HCT116 (cell line): ENCODE measurements around the gene OST4. TPM values are rescaled to one million over a fixed set of nuclear protein-coding genes. Genes with fewer than 3 reads are reported as not detected.
A peak's percentile ranks its signal among the peaks of the same experiment; 100 is the strongest.

Experiments used
- ATAC-seq: fragments of 200-7000 bp; cut with Tn5 transposase; 2 replicates; pipeline ENCODE4 v1.9.1; 2020; ENCODE audit warnings: mild to moderate bottlenecking, moderate library complexity
- BruUV-seq: library from RNA; stranded (reverse); fragments of 400-500 nt; replicated peaks from 2 replicates; lab custom pipeline; 2021; lab: Mats Ljungman, UMichigan
- CTCF ChIA-PET: fragments of 300-600 bp; sonication (Branson Sonifier 250); formaldehyde crosslinking; loops from one replicate; lab custom pipeline; 2021; ENCODE audit warnings: antibody characterized with exemption; lab: Charles Lee
- POLR2A ChIA-PET: fragments of 300-600, 350-600 bp; sonication (Branson Sonifier 250); formaldehyde crosslinking; loops from one replicate; lab custom pipeline; 2021; ENCODE audit warnings: antibody characterized with exemption; lab: Charles Lee
- RAD21 ChIA-PET, 2 experiments: fragments of 300-600 bp; sonication (Branson Sonifier 250); formaldehyde crosslinking; loops; one replicate each; lab custom pipeline; 2023; ENCODE audit warnings: low total read pairs in 2 of 2; ENCODE audit not compliant: uncharacterized antibody in 2 of 2, unreplicated experiment in 2 of 2, low non-redundant PET in 1 of 2; lab: Charles Lee
- DNase-seq: peaks from one replicate; pipeline ENCODE4 v3.0.0-alpha.2; 2010; ENCODE audit warnings: low read depth, low spot score
- H2AFZ ChIP-seq: fragments of 200-600 bp; shearing (Covaris generic), sonication (generic); 2 replicates; pipeline ENCODE4 v1.6.1; 2017; ENCODE audit warnings: low read depth, mixed run types, mixed read lengths, antibody characterized with exemption, low read length; ENCODE audit not compliant: poor library complexity, severe bottlenecking
- H3K27ac ChIP-seq: 2 replicates; pipeline ENCODE4 v1.5.1; 2012; ENCODE audit warnings: low read depth, low read length
- H3K27me3 ChIP-seq: fragments of 200-600 bp; sonication (generic); 2 replicates; pipeline ENCODE4 v1.6.1; 2016; ENCODE audit warnings: mixed run types, low read length, mixed read lengths; ENCODE audit not compliant: insufficient read depth
- H3K36me3 ChIP-seq, 2 experiments: fragments of 200-500 bp in 1 of 2; fragments of 200-600 bp in 1 of 2; sonication (Bioruptor generic) in 1 of 2; sonication (generic) in 1 of 2; 2 replicates each; pipeline versions ENCODE4 v1.5.1 to v1.6.1; 2014 to 2016; ENCODE audit warnings: low read length in 2 of 2, inconsistent platforms in 1 of 2, mixed read lengths in 1 of 2, mixed run types in 1 of 2; ENCODE audit not compliant: insufficient read depth in 2 of 2, control insufficient read depth in 1 of 2
- H3K4me1 ChIP-seq, 2 experiments: fragments of 200-600 bp in 1 of 2; sonication (generic) in 1 of 2; 2 replicates each; pipeline versions ENCODE4 v1.5.1 to v1.6.1; 2012 to 2017; ENCODE audit warnings: low read length in 2 of 2, inconsistent platforms in 1 of 2, mild to moderate bottlenecking in 1 of 2, mixed read lengths in 1 of 2, mixed run types in 1 of 2, moderate library complexity in 1 of 2; ENCODE audit not compliant: insufficient read depth in 2 of 2, control insufficient read depth in 1 of 2
- H3K4me2 ChIP-seq: fragments of 200-600 bp; sonication (generic); 2 replicates; pipeline ENCODE4 v1.6.1; 2017; ENCODE audit warnings: mixed run types, low read length, mixed read lengths
- H3K4me3 ChIP-seq, 2 experiments: fragments of 200-600 bp in 1 of 2; sonication (generic) in 1 of 2; replicated peaks in 1 of 2; 2 replicates each; pipeline ENCODE4 v1.5.1; 2011 to 2016; ENCODE audit warnings: low read length in 2 of 2, control low read depth in 1 of 2, low read depth in 1 of 2, mild to moderate bottlenecking in 1 of 2, mixed read lengths in 1 of 2, mixed run types in 1 of 2
- H3K79me2 ChIP-seq: fragments of 200-600 bp; sonication (generic); 2 replicates; pipeline ENCODE4 v1.6.1; 2017; ENCODE audit warnings: mild to moderate bottlenecking, mixed run types, low read length, moderate library complexity, mixed read lengths; ENCODE audit not compliant: insufficient read depth
- H3K9ac ChIP-seq: fragments of 200-600 bp; sonication (generic); 2 replicates; pipeline ENCODE4 v1.6.1; 2016; ENCODE audit warnings: low read length, mixed read lengths
- H3K9me2 ChIP-seq: fragments of 200-600 bp; sonication (generic), shearing (Covaris generic); 2 replicates; pipeline ENCODE4 v1.6.1; 2017; ENCODE audit warnings: mixed run types, mild to moderate bottlenecking, moderate library complexity; ENCODE audit not compliant: insufficient read depth
- H3K9me3 ChIP-seq, 2 experiments: fragments of 200-500 bp in 1 of 2; fragments of 200-600 bp in 1 of 2; sonication (Bioruptor generic) in 1 of 2; sonication (generic) in 1 of 2; 2 replicates each; pipeline ENCODE4 v1.6.1; 2014 to 2017; ENCODE audit warnings: low read length in 2 of 2, mixed read lengths in 2 of 2, inconsistent platforms in 1 of 2, low read depth in 1 of 2, mild to moderate bottlenecking in 1 of 2, mixed run types in 1 of 2, moderate library complexity in 1 of 2; ENCODE audit not compliant: control insufficient read depth in 1 of 2, insufficient read depth in 1 of 2
- H4K20me1 ChIP-seq: fragments of 200-600 bp; sonication (generic), shearing (Covaris generic); 2 replicates; pipeline ENCODE4 v1.6.1; 2017; ENCODE audit warnings: mixed run types, mild to moderate bottlenecking, moderate library complexity; ENCODE audit not compliant: insufficient read depth
- CBX3 ChIP-seq: IDR thresholded peaks from 2 replicates; pipeline ENCODE4 v1.6.1; 2012; ENCODE audit warnings: low read depth
- CEBPB ChIP-seq: IDR thresholded peaks from 2 replicates; pipeline ENCODE4 v1.6.1; 2012; ENCODE audit warnings: low read depth
- EGR1 ChIP-seq: IDR thresholded peaks from 2 replicates; pipeline ENCODE4 v1.6.1; 2012; ENCODE audit warnings: low read depth
- ELF1 ChIP-seq: IDR thresholded peaks from 2 replicates; pipeline ENCODE4 v1.6.1; 2012; ENCODE audit warnings: low read depth, borderline replicate concordance
- EZH2 ChIP-seq: fragments of 200-600 bp; sonication (generic); IDR thresholded peaks from 2 replicates; pipeline ENCODE4 v1.6.1; 2017; ENCODE audit warnings: antibody characterized with exemption, mixed run types
- EZH2phosphoT487 ChIP-seq: fragments of 200-600 bp; IDR thresholded peaks from 2 replicates; pipeline ENCODE4 v1.6.1; 2018; ENCODE audit warnings: antibody characterized with exemption, borderline replicate concordance
- JUND ChIP-seq: IDR thresholded peaks from 2 replicates; pipeline ENCODE4 v1.6.1; 2012
- POLR2A ChIP-seq: IDR thresholded peaks from 2 replicates; pipeline ENCODE4 v1.7.0; 2011; ENCODE audit warnings: borderline replicate concordance; ENCODE audit not compliant: insufficient read depth, insufficient read length; ENCODE audit errors: extremely low read depth
- POLR2AphosphoS5 ChIP-seq: IDR thresholded peaks from 2 replicates; pipeline ENCODE4 v1.6.1; 2011; ENCODE audit warnings: mild to moderate bottlenecking, low read depth, low read length, moderate library complexity
- RAD21 ChIP-seq: IDR thresholded peaks from 2 replicates; pipeline ENCODE4 v1.6.1; 2012; ENCODE audit warnings: low read depth, mild to moderate bottlenecking
- SIN3A ChIP-seq: IDR thresholded peaks from 2 replicates; pipeline ENCODE4 v1.6.1; 2012; ENCODE audit warnings: low read depth
- TCF7L2 ChIP-seq: IDR thresholded peaks from 2 replicates; pipeline ENCODE4 v1.7.0; 2011; ENCODE audit warnings: borderline replicate concordance, inconsistent platforms; ENCODE audit not compliant: insufficient read depth, insufficient read length; ENCODE audit errors: extremely low read depth
- YY1 ChIP-seq: IDR thresholded peaks from 2 replicates; pipeline ENCODE4 v1.6.1; 2011; ENCODE audit warnings: low read length, low read depth, moderate library complexity, mild to moderate bottlenecking; ENCODE audit not compliant: insufficient replicate concordance; ENCODE audit errors: extremely low read depth
- ZFX ChIP-seq: fragments of 450-650 bp; IDR thresholded peaks from 2 replicates; pipeline ENCODE4 v1.6.1; 2017
- intact Hi-C: fragments of 100-400 bp; cut with micrococcal nuclease; formaldehyde crosslinking; loops from 2 replicates; pipeline ENCODE4 v1.10.0; 2022
- total RNA-seq: library from RNA; stranded (reverse); gene quantifications from one replicate; pipeline ENCODE4 v1.2.1, GENCODE V29; 2021; ENCODE audit not compliant: unreplicated experiment
- TF ChIP-seq, protein P1 (sequence below): IDR thresholded peaks from 2 replicates; pipeline ENCODE4 v1.6.1; 2011; ENCODE audit warnings: mild to moderate bottlenecking, low read length, moderate library complexity; ENCODE audit not compliant: insufficient replicate concordance; ENCODE audit errors: extremely low read depth
- TF ChIP-seq, protein P2 (sequence below): IDR thresholded peaks from 2 replicates; pipeline ENCODE4 v1.6.1; 2012
- TF ChIP-seq, protein P3 (sequence below): IDR thresholded peaks from 2 replicates; pipeline ENCODE4 v1.6.1; 2012
- TF ChIP-seq, protein P4 (sequence below), 3 experiments: fragments of 200-600 bp in 1 of 3; sonication (generic) in 1 of 3; IDR thresholded peaks in 2 of 3; conservative IDR thresholded peaks in 1 of 3; 2 replicates each; pipeline ENCODE4 v1.5.1; 2012 to 2017; ENCODE audit warnings: low read depth in 2 of 3, low read length in 2 of 3, antibody characterized with exemption in 1 of 3, borderline replicate concordance in 1 of 3, control low read depth in 1 of 3, mild to moderate bottlenecking in 1 of 3, mixed read lengths in 1 of 3, mixed run types in 1 of 3, moderate library complexity in 1 of 3; ENCODE audit not compliant: insufficient read depth in 1 of 3

Gene OST4
- total RNA-seq, 1 experiment from 2014 or later = 187 TPM

DNA sequence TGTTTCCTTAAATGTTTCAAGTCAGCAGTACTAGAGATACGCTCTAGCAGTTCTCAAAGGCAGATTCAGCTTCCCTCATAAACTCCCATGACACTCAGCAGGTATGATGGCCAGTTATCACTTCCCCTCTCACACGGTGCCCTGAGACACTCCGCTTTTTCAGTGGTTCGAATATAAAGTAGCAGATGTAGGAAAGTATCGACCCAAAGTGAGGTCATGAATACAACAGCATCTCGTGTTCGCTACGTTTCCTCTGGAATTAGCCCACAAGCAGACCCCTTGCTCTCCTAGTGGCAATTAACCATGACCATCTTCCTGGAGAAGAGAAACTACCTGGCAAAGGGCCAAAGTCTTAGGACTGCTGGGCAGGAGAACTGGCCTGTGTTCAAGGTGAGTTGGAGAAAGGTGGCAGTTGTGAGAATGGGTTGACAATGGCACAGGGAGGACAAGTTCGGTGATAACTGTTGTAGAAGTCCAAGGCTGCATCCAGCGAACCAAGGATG lies 29.2 kb downstream of the OST4 start:
- no peaks in the 10 kb centered on the region for H3K4me1 ChIP-seq
- no peak overlapping the region for H2AFZ ChIP-seq
- H3K9me2 ChIP-seq = no peaks in the 10 kb centered on the region
- RAD21 ChIA-PET = no interaction called here
- BruUV-seq = TSS peak; percentile 4
- TF ChIP-seq CEBPB (no peak), SIN3A (no peak)
- TF ChIP-seq, all 23 proteins: peak for 0
- Histone ChIP-seq H3K27ac (no peak overlapping the region), H3K27me3 (no peaks in the 10 kb centered on the region), H4K20me1 (peaks cover 5% of the 10 kb centered on the region; the same call in 1 of the 2 replicates), H3K4me2 (no peak overlapping the region), H3K9ac (no peak overlapping the region), H3K36me3 (peaks cover 20 to 28% of the 10 kb centered on the region in 2 experiments; a peak in 3 of 4 replicates), H3K79me2 (no peaks in the 10 kb centered on the region), H3K9me3 (no peaks in the 10 kb centered on the region), H3K4me3 (no peak overlapping the region)
- DNase-seq (no peak), ATAC-seq (no peak)
- ChIA-PET POLR2A (no interaction called here), CTCF (no interaction called here)
- intact Hi-C loops = no loop called here

DNA sequence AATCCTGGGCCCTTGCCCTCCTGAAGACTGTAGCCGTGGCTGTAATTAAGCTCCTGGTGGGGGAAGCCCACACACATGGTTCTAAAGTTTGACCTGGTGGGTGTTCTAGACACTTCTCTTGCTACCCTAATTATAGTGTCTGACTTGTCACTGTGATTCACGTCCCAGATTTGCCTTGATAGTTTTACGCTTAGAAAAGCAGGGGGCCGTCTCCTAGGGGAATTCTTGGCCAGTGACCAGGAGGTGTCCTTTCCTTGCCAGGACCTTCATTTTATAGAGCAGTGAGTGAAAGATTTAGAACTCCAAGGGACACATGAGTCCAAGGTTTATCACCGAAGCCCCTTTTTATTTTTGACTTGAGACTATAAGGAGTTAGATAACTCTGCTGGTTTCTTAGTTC lies 29.7 kb downstream of the OST4 start:
- no peak overlapping the region for H2AFZ ChIP-seq
- ChIA-PET RAD21 (no interaction called here), CTCF (no interaction called here), POLR2A (no interaction called here)
- no peak overlapping the region for H3K4me3 ChIP-seq
- no peak overlapping the region for H3K4me2 ChIP-seq
- H3K4me1 ChIP-seq = no peaks in the 10 kb centered on the region
- intact Hi-C loops = no loop called here
- H4K20me1 ChIP-seq = peaks cover 5% of the 10 kb centered on the region; the same call in 1 of the 2 replicates
- H3K9ac ChIP-seq = no peak overlapping the region
- no peaks in the 10 kb centered on the region for H3K9me2 ChIP-seq
- no peaks in the 10 kb centered on the region for H3K79me2 ChIP-seq
- no peak overlapping the region for H3K27ac ChIP-seq
- peaks cover 24 to 32% of the 10 kb centered on the region in 2 experiments; a peak in 3 of 4 replicates for H3K36me3 ChIP-seq
- H3K27me3 ChIP-seq = no peaks in the 10 kb centered on the region
- BruUV-seq = no TSS peak
- no peak for DNase-seq
- no peaks in the 10 kb centered on the region for H3K9me3 ChIP-seq
- no peak for ATAC-seq
- TF ChIP-seq EZH2phosphoT487 (no peak), CEBPB (no peak), POLR2AphosphoS5 (no peak), ELF1 (no peak), POLR2A (no peak), YY1 (no peak), SIN3A (no peak), ZFX (no peak), EZH2 (no peak), EGR1 (no peak), TCF7L2 (no peak), JUND (no peak), RAD21 (no peak), CBX3 (no peak)
- TF ChIP-seq, protein P1, sequence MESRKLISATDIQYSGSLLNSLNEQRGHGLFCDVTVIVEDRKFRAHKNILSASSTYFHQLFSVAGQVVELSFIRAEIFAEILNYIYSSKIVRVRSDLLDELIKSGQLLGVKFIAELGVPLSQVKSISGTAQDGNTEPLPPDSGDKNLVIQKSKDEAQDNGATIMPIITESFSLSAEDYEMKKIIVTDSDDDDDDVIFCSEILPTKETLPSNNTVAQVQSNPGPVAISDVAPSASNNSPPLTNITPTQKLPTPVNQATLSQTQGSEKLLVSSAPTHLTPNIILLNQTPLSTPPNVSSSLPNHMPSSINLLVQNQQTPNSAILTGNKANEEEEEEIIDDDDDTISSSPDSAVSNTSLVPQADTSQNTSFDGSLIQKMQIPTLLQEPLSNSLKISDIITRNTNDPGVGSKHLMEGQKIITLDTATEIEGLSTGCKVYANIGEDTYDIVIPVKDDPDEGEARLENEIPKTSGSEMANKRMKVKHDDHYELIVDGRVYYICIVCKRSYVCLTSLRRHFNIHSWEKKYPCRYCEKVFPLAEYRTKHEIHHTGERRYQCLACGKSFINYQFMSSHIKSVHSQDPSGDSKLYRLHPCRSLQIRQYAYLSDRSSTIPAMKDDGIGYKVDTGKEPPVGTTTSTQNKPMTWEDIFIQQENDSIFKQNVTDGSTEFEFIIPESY = no peak
- TF ChIP-seq, protein P2, sequence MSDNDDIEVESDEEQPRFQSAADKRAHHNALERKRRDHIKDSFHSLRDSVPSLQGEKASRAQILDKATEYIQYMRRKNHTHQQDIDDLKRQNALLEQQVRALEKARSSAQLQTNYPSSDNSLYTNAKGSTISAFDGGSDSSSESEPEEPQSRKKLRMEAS = no peak
- TF ChIP-seq, protein P3, sequence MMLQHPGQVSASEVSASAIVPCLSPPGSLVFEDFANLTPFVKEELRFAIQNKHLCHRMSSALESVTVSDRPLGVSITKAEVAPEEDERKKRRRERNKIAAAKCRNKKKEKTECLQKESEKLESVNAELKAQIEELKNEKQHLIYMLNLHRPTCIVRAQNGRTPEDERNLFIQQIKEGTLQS = no peak
- TF ChIP-seq, protein P4, sequence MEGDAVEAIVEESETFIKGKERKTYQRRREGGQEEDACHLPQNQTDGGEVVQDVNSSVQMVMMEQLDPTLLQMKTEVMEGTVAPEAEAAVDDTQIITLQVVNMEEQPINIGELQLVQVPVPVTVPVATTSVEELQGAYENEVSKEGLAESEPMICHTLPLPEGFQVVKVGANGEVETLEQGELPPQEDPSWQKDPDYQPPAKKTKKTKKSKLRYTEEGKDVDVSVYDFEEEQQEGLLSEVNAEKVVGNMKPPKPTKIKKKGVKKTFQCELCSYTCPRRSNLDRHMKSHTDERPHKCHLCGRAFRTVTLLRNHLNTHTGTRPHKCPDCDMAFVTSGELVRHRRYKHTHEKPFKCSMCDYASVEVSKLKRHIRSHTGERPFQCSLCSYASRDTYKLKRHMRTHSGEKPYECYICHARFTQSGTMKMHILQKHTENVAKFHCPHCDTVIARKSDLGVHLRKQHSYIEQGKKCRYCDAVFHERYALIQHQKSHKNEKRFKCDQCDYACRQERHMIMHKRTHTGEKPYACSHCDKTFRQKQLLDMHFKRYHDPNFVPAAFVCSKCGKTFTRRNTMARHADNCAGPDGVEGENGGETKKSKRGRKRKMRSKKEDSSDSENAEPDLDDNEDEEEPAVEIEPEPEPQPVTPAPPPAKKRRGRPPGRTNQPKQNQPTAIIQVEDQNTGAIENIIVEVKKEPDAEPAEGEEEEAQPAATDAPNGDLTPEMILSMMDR (IDR thresholded peaks at IDR 0.05 in 2 of 3, conservative IDR thresholded peaks at IDR 0.05 in 1 of 3; ENCODE audit: borderline replicate concordance in 1 of 3, insufficient read depth in 1 of 3, low read depth in 2 of 3, low read length in 2 of 3) = no peak
